Upper lobe of left lung (tissue), 4 donors: ENCODE results near the gene KCNJ10.

Source experiments
- CTCF ChIP-seq, 6 experiments: fragments of 450-650 bp in 4 of 6; fragments of 200-600 bp in 2 of 6; sonication (generic) in 2 of 6; IDR thresholded peaks; one replicate each; pipeline ENCODE4 v1.5.1; 2016 to 2019; ENCODE audit warnings: antibody characterized with exemption in 6 of 6
- EP300 ChIP-seq, 4 donors: sonication (generic); formaldehyde crosslinking; IDR thresholded peaks; one replicate each; pipeline ENCODE4 v1.5.1; 2017; ENCODE audit warnings: antibody characterized with exemption in 4 of 4, control low read depth in 2 of 4
- POLR2A ChIP-seq, 4 donors: fragments of 450-650 bp; IDR thresholded peaks; one replicate each; pipeline ENCODE4 v1.5.1; 2016 to 2017; ENCODE audit warnings: antibody characterized with exemption in 4 of 4, mild to moderate bottlenecking in 2 of 4
- POLR2AphosphoS5 ChIP-seq, 2 donors: sonication (generic); formaldehyde crosslinking; IDR thresholded peaks; one replicate each; pipeline ENCODE4 v1.5.1; 2017; ENCODE audit warnings: antibody characterized with exemption in 2 of 2

GRCh38 chr1:159980076-159980475 lies 89.9 kb downstream of the KCNJ10 start:
- no peak for TF ChIP-seq POLR2A (IDR thresholded peaks at IDR 0.05)
- TF ChIP-seq CTCF (IDR thresholded peaks at IDR 0.05): no peak
- TF ChIP-seq POLR2AphosphoS5 (IDR thresholded peaks at IDR 0.05): no peak
- no peak for TF ChIP-seq EP300 (IDR thresholded peaks at IDR 0.05)
